Left ventricle myocardium inferior (tissue), 1 donor: Measurements from ENCODE around the gene NDUFAF2. TPM values are rescaled to one million over a fixed set of nuclear protein-coding genes. Genes with fewer than 3 reads are reported as not detected.

Experiments used
- DNase-seq: peaks from one replicate; pipeline ENCODE4 v3.0.0-alpha.2; 2020
- H3K27ac ChIP-seq: fragments of 200-600 bp; replicated peaks from 2 replicates; pipeline ENCODE4 v1.8.0; 2021
- H3K27me3 ChIP-seq: fragments of 200-600 bp; 2 replicates; pipeline ENCODE4 v1.8.0; 2021; ENCODE audit warnings: low read depth
- H3K36me3 ChIP-seq: fragments of 200-600 bp; 2 replicates; pipeline ENCODE4 v1.8.0; 2021
- H3K4me1 ChIP-seq: fragments of 200-600 bp; 2 replicates; pipeline ENCODE4 v1.8.0; 2021
- H3K4me3 ChIP-seq: fragments of 200-600 bp; 2 replicates; pipeline ENCODE4 v1.8.0; 2021; ENCODE audit warnings: mild to moderate bottlenecking, moderate library complexity
- H3K9me3 ChIP-seq: fragments of 200-600 bp; replicated peaks from 2 replicates; pipeline ENCODE4 v1.8.0; 2021
- intact Hi-C: fragments of 100-400 bp; cut with micrococcal nuclease; formaldehyde crosslinking; loops from one replicate; pipeline ENCODE4 v1.11.0; 2022
- total RNA-seq: library from RNA; stranded (reverse); fragmentation: NEBNext Ultra II Directional; extraction: Animal tissue kit (Norgen Biotek cat#: 25700); gene quantifications from one replicate; pipeline ENCODE4 v1.2.1, GENCODE V29; 2021
- TF ChIP-seq, protein P1 (sequence below): fragments of 200-600 bp; IDR thresholded peaks from 2 replicates; pipeline ENCODE4 v1.8.0; 2021; ENCODE audit warnings: antibody characterized with exemption, mild to moderate bottlenecking, borderline replicate concordance
- donor health status: DM: no; HTN: yes; CAD: no; lungs with severe emphysema.

The NDUFAF2 gene
- total RNA-seq, 1 donor from 2014 or later = 37.6 TPM

DNA sequence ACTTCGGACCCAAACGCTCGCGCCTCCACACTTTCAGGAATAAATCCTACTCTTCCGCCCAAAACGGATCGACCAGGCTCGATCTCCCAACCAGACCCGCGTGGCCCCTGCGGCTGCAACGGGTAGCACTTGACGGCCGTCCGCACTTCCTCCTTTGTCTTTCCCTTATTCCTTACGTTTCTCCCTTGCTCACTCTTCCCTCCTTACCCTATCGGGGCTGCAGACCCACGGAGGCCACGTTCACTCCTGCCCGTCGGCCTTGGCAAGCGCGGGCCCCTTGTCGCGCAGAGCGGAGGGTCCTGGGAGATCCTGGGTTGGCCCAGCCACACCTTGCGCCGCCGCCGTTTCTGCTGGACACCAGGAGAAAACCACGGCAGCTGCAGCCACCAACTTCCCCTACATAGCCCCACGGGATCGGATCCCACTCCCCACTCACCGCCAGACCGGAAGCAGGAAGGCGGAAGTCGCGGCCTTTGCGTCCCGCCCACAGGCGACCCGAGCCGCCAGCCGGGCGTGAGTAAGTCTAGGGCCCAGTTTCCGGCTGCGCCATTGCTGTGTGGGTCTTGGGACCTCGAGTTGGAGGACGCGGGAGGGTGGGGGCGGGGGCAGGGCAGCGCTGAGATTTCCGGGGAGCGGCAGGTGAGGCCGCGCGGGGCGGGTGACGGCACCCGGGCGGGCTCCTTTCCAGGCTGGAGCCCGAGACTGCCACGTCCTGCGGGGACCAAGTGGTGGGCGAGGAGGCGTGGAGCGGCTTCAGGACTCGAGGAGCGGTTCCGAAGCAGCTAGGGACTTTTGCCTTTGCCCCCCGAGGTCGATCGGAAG lies 217.2 kb downstream of the NDUFAF2 start, which contains the start of gene SMIM15:
TSS of gene SMIM15 (minus strand) at position 459 of the 822 bp plus-strand sequence. CDS start 2,297 bp downstream, outside the sequence.
- Histone ChIP-seq H3K9me3 (no peaks in the 10 kb centered on the region), H3K36me3 (peaks cover 32% of the 10 kb centered on the region), H3K4me1 (peaks cover 54% of the 10 kb centered on the region), H3K27me3 (no peaks in the 10 kb centered on the region), H3K27ac (peak within 1 kb of the TSS; percentile 93), H3K4me3 (peak within 1 kb of the TSS; percentile 76)
- intact Hi-C loops = no loop called here
- TF ChIP-seq, protein P1, sequence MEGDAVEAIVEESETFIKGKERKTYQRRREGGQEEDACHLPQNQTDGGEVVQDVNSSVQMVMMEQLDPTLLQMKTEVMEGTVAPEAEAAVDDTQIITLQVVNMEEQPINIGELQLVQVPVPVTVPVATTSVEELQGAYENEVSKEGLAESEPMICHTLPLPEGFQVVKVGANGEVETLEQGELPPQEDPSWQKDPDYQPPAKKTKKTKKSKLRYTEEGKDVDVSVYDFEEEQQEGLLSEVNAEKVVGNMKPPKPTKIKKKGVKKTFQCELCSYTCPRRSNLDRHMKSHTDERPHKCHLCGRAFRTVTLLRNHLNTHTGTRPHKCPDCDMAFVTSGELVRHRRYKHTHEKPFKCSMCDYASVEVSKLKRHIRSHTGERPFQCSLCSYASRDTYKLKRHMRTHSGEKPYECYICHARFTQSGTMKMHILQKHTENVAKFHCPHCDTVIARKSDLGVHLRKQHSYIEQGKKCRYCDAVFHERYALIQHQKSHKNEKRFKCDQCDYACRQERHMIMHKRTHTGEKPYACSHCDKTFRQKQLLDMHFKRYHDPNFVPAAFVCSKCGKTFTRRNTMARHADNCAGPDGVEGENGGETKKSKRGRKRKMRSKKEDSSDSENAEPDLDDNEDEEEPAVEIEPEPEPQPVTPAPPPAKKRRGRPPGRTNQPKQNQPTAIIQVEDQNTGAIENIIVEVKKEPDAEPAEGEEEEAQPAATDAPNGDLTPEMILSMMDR = no peak
- DNase-seq = peak; percentile 89

DNA sequence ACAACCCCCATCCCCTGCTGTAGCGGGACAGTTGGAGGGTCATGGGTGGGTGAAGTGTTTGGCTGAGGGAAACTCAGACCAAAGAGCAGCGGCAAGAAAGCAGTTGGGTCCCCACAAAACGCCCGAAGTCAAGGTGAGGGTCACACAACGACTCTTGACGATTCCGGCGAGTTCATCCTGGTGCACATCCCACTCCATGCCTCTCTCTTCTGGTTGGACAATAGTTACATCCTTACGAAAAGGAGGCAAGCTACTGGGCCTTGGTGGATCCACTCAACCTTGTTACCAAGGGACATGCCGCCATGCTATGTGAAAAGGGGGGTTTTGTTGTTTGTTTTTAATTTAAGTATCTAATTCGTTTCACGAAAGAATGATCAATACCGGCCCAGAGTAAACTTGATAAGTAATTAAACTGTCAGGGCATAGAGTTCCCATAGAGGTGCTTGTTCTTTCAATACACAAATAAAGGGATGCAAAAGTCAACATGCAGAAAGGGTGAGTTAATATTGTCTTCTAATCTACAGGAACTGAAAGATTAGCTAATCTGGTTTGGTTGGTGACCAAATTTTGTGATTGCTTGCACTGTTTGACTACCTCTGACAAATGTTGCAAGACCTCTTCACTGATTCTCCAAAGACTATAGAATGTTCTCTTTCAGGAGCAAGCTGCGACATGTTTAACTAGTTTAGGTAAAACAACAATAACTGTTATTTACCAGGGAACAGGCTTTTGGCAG lies 218.0 kb downstream of the NDUFAF2 start:
- Histone ChIP-seq H3K4me1 (peaks cover 54% of the 10 kb centered on the region), H3K36me3 (peaks cover 29% of the 10 kb centered on the region), H3K27ac (peak overlapping the region; percentile 93), H3K9me3 (no peaks in the 10 kb centered on the region), H3K27me3 (no peaks in the 10 kb centered on the region), H3K4me3 (peak overlapping the region; percentile 76)
- TF ChIP-seq, protein P1 = no peak
- no peak for DNase-seq
- intact Hi-C loops = no loop called here

DNA sequence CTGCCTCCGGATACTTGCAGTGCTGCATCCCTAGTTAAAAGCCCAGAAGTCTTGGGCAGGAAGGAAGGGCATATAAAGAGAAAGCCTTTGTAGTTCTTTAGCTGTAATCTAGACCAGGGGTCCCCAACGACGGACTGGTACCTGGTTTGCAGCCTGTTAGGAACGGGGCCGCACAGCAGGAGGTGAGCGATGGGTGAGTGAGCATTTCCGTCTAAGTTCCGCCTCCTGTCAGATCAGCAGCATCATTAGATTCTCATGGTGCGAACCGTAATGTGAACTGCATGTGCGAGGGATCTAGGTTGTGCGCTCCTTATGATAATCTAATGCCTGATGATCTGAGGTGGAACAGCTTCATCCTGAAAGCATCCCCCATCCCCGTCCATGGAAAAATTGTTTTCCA lies 218.9 kb downstream of the NDUFAF2 start:
- TF ChIP-seq, protein P1 = no peak
- Histone ChIP-seq H3K4me1 (peaks cover 46% of the 10 kb centered on the region), H3K27ac (peak overlapping the region; percentile 93), H3K36me3 (peaks cover 20% of the 10 kb centered on the region), H3K4me3 (peak overlapping the region; percentile 76), H3K9me3 (no peaks in the 10 kb centered on the region), H3K27me3 (no peaks in the 10 kb centered on the region)
- no peak for DNase-seq
- intact Hi-C loops = no loop called here

DNA sequence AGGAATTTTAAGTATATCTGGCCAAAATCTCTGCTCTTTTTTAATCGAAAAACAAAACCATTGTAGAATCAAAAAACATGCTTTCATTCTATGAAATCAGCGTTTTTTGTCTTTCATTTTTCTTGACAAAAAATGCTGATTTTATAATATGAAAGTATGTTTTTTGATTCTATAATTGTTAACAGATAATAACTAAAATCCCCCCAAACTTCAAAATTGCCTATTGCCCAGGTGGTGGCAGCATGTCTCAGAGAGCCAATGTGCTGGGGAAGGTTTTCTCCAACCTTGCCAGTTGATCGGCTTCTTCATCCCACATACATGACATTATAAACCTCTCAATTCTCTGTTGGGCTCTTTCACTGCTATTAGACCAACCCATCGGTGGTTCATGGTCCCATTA lies 222.4 kb downstream of the NDUFAF2 start:
- no peaks in the 10 kb centered on the region for H3K9me3 ChIP-seq
- H3K27me3 ChIP-seq = no peaks in the 10 kb centered on the region
- H3K36me3 ChIP-seq = no peaks in the 10 kb centered on the region
- DNase-seq = no peak
- intact Hi-C loops = no loop called here
- no peak overlapping the region for H3K27ac ChIP-seq
- H3K4me1 ChIP-seq = peaks cover 15% of the 10 kb centered on the region
- H3K4me3 ChIP-seq = no peak overlapping the region
- TF ChIP-seq, protein P1 = peak; percentile 54

DNA sequence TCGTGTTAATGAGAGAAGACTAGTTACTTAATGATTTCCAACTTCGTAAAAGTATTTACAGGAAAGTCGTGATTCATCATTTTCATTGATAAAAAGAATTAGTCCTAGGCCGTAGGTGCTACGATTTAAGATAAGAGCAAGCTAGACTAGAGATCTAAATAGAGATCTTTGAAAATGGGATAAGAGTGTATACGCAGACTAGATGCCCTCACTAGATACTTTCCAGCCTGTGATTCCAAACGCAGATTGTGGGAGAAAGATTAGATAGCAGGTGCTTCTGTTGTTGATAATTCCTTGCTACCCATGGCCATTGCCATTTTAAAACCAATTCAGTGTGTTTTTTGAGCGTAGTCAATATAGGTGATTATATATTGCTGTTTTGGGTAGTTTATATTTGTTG lies 223.9 kb downstream of the NDUFAF2 start:
- peaks cover under 1% of the 10 kb centered on the region for H3K4me1 ChIP-seq
- TF ChIP-seq, protein P1 = no peak
- no peaks in the 10 kb centered on the region for H3K36me3 ChIP-seq
- H3K27ac ChIP-seq = no peak overlapping the region
- intact Hi-C loops = no loop called here
- no peaks in the 10 kb centered on the region for H3K27me3 ChIP-seq
- DNase-seq = no peak
- H3K4me3 ChIP-seq = no peak overlapping the region
- H3K9me3 ChIP-seq = no peaks in the 10 kb centered on the region
